Mesendoderm (in vitro differentiated cells): ENCODE results near the gene PLXNC1.

Experiments used
- DNase-seq: peaks from one replicate; pipeline ENCODE4 v3.0.0; 2013
- H2AK5ac ChIP-seq: 2 replicates; pipeline ENCODE4 v1.6.1; 2013; ENCODE audit warnings: low read length, inconsistent platforms
- H2BK120ac ChIP-seq: 2 replicates; pipeline ENCODE4 v1.6.1; 2013; ENCODE audit warnings: low read depth, mild to moderate bottlenecking, low read length, moderate library complexity, mixed read lengths
- H2BK15ac ChIP-seq: replicated peaks from 2 replicates; pipeline ENCODE4 v1.6.1; 2013; ENCODE audit warnings: low read depth, mild to moderate bottlenecking, moderate library complexity
- H2BK5ac ChIP-seq: 2 replicates; pipeline ENCODE4 v1.6.1; 2013; ENCODE audit warnings: low read length, inconsistent platforms
- H3K18ac ChIP-seq: 2 replicates; pipeline ENCODE4 v1.6.1; 2013; ENCODE audit warnings: mild to moderate bottlenecking, low read length, mixed read lengths
- H3K23ac ChIP-seq: one replicate; pipeline ENCODE4 v1.6.1; 2013; ENCODE audit warnings: low read length
- H3K27ac ChIP-seq: 2 replicates; pipeline ENCODE4 v1.5.1; 2013; ENCODE audit warnings: low read depth, mild to moderate bottlenecking, inconsistent platforms, low read length, moderate library complexity
- H3K27me3 ChIP-seq: 2 replicates; pipeline ENCODE4 v1.6.1; 2013; ENCODE audit warnings: low read length, control low read depth, mild to moderate bottlenecking, inconsistent platforms; ENCODE audit not compliant: insufficient read depth, poor library complexity
- H3K36me3 ChIP-seq: 2 replicates; pipeline ENCODE4 v1.6.1; 2013; ENCODE audit warnings: low read length, inconsistent platforms; ENCODE audit not compliant: control insufficient read depth, insufficient read depth
- H3K4ac ChIP-seq: one replicate; pipeline ENCODE4 v1.6.1; 2013; ENCODE audit warnings: low read depth, mild to moderate bottlenecking, low read length, moderate library complexity
- H3K4me1 ChIP-seq: 2 replicates; pipeline ENCODE4 v1.6.1; 2013; ENCODE audit warnings: low read depth, low read length, inconsistent platforms; ENCODE audit not compliant: control insufficient read depth
- H3K4me2 ChIP-seq: 2 replicates; pipeline ENCODE4 v1.6.1; 2013; ENCODE audit warnings: low read length
- H3K4me3 ChIP-seq: 2 replicates; pipeline ENCODE4 v1.5.1; 2013; ENCODE audit warnings: mild to moderate bottlenecking, low read length
- H3K56ac ChIP-seq: one replicate; pipeline ENCODE4 v1.6.1; 2013; ENCODE audit warnings: low read length
- H3K79me1 ChIP-seq: 2 replicates; pipeline ENCODE4 v1.6.1; 2013; ENCODE audit warnings: low read length, inconsistent platforms
- H3K79me2 ChIP-seq: 2 replicates; pipeline ENCODE4 v1.6.1; 2013; ENCODE audit warnings: mild to moderate bottlenecking, low read length; ENCODE audit not compliant: control insufficient read depth, insufficient read depth
- H3K9ac ChIP-seq: 2 replicates; pipeline ENCODE4 v1.6.1; 2013; ENCODE audit warnings: low read length, inconsistent platforms
- H4K5ac ChIP-seq: one replicate; pipeline ENCODE4 v1.6.1; 2013; ENCODE audit warnings: low read length
- H4K8ac ChIP-seq: one replicate; pipeline ENCODE4 v1.6.1; 2013; ENCODE audit warnings: low read depth, mild to moderate bottlenecking, control low read depth, low read length, moderate library complexity
- WGBS: extraction: QIAGEN DNeasy Blood & Tissue Kit; methylation state at CpG from one replicate; pipeline ENCODE4 v1.1.7; 2013; ENCODE audit warnings: low lambda C conversion rate, missing lambda C conversion rate; ENCODE audit not compliant: insufficient coverage; ENCODE audit errors: extremely low coverage; 5-methylcytosine and 5-hydroxymethylcytosine counted together

PLXNC1 gene

GRCh38 chr12:94336211-94336925, 188.0 kb downstream of the PLXNC1 start:
- H4K5ac ChIP-seq: no peak overlapping the region
- H3K4me1 ChIP-seq: peaks cover 2% of the 10 kb centered on the region
- no peak overlapping the region for H2BK5ac ChIP-seq
- no peaks in the 10 kb centered on the region for H3K79me2 ChIP-seq
- peak; percentile 52 for DNase-seq
- H2BK120ac ChIP-seq: no peak overlapping the region
- WGBS: no CpG with 5 or more reads among the region's 5 CpGs
- H3K4me2 ChIP-seq: no peak overlapping the region
- H3K23ac ChIP-seq: no peak overlapping the region
- H3K4me3 ChIP-seq: no peak overlapping the region
- H2AK5ac ChIP-seq: no peak overlapping the region
- no peak overlapping the region for H3K56ac ChIP-seq
- no peak overlapping the region for H3K9ac ChIP-seq
- H3K27ac ChIP-seq: no peak overlapping the region
- no peak overlapping the region for H2BK15ac ChIP-seq
- H3K4ac ChIP-seq: no peak overlapping the region
- no peaks in the 10 kb centered on the region for H3K36me3 ChIP-seq
- H4K8ac ChIP-seq: no peak overlapping the region
- H3K79me1 ChIP-seq: no peaks in the 10 kb centered on the region
- no peak overlapping the region for H3K18ac ChIP-seq
- no peaks in the 10 kb centered on the region for H3K27me3 ChIP-seq

GRCh38 chr12:94338006-94338794, 189.8 kb downstream of the PLXNC1 start:
- Histone ChIP-seq H3K23ac (no peak overlapping the region), H3K79me2 (no peaks in the 10 kb centered on the region), H2BK120ac (no peak overlapping the region), H3K4me1 (peaks cover 2% of the 10 kb centered on the region), H4K8ac (no peak overlapping the region), H3K4me3 (no peak overlapping the region), H3K56ac (no peak overlapping the region), H2BK15ac (no peak overlapping the region), H2AK5ac (no peak overlapping the region), H3K79me1 (no peaks in the 10 kb centered on the region), H4K5ac (no peak overlapping the region), H3K27me3 (no peaks in the 10 kb centered on the region), H3K36me3 (no peaks in the 10 kb centered on the region), H3K4me2 (no peak overlapping the region), H3K18ac (no peak overlapping the region), H2BK5ac (no peak overlapping the region), H3K27ac (no peak overlapping the region), H3K4ac (no peak overlapping the region), H3K9ac (no peak overlapping the region)
- DNase-seq: no peak
- no CpG with 5 or more reads among the region's 4 CpGs for WGBS

- no peak overlapping the region for H3K4ac ChIP-seq
- H3K9ac ChIP-seq: no peak overlapping the region
- H3K4me3 ChIP-seq: no peak overlapping the region
- no peak overlapping the region for H2BK120ac ChIP-seq
- H3K79me1 ChIP-seq: no peaks in the 10 kb centered on the region
- no peak overlapping the region for H2BK5ac ChIP-seq
- H4K5ac ChIP-seq: no peak overlapping the region
- no peaks in the 10 kb centered on the region for H3K36me3 ChIP-seq
- H3K4me1 ChIP-seq: no peaks in the 10 kb centered on the region
- no peak overlapping the region for H4K8ac ChIP-seq
- H2BK15ac ChIP-seq: no peak overlapping the region
- no CpG with 5 or more reads among the region's 6 CpGs for WGBS
- H3K4me2 ChIP-seq: no peak overlapping the region
- no peak overlapping the region for H3K56ac ChIP-seq
- no peak overlapping the region for H3K18ac ChIP-seq
- no peaks in the 10 kb centered on the region for H3K79me2 ChIP-seq
- H3K27ac ChIP-seq: no peak overlapping the region
- H2AK5ac ChIP-seq: no peak overlapping the region
- no peak for DNase-seq
- H3K23ac ChIP-seq: no peak overlapping the region
- H3K27me3 ChIP-seq: no peaks in the 10 kb centered on the region
Observed at GRCh38 chr12:94340573-94340972, 192.2 kb downstream of the PLXNC1 start.

GRCh38 chr12:94353130-94353529, 204.8 kb downstream of the PLXNC1 start:
- Histone ChIP-seq H3K36me3 (no peaks in the 10 kb centered on the region), H2AK5ac (no peak overlapping the region), H3K4ac (no peak overlapping the region), H3K79me1 (no peaks in the 10 kb centered on the region), H2BK5ac (no peak overlapping the region), H4K8ac (no peak overlapping the region), H3K79me2 (no peaks in the 10 kb centered on the region), H3K9ac (no peak overlapping the region), H3K4me1 (no peaks in the 10 kb centered on the region), H2BK120ac (no peak overlapping the region), H3K4me3 (no peak overlapping the region), H4K5ac (no peak overlapping the region), H3K27ac (no peak overlapping the region), H3K4me2 (no peak overlapping the region), H3K27me3 (no peaks in the 10 kb centered on the region), H3K23ac (no peak overlapping the region), H3K56ac (no peak overlapping the region), H3K18ac (no peak overlapping the region), H2BK15ac (no peak overlapping the region)
- DNase-seq: no peak
- no CpG with 5 or more reads among the region's 1 CpG for WGBS
